IMR-90 (cell line): Measurements from ENCODE around the gene HTR1D. TPM values are rescaled to one million over a fixed set of nuclear protein-coding genes. Genes with fewer than 3 reads are reported as not detected.

ENCODE experiments used
- ATAC-seq: fragments of 200-7000 bp; cut with Tn5 transposase; 2 replicates; pipeline ENCODE4 v1.9.1; 2020; ENCODE audit warnings: low read depth, mild to moderate bottlenecking, moderate library complexity
- BruUV-seq: library from RNA; stranded (reverse); fragments of 400-500 nt; replicated peaks from 2 replicates; lab custom pipeline; 2021; lab: Mats Ljungman, UMichigan
- CTCF ChIA-PET: fragments of 300-600 bp; formaldehyde crosslinking; extraction: SDS; loops from one replicate; lab custom pipeline; 2021; ENCODE audit warnings: antibody characterized with exemption; lab: Yijun Ruan, JAX
- POLR2A ChIA-PET: fragments of 300-600 bp; sonication (Branson Sonifier 250); formaldehyde crosslinking; loops from one replicate; lab custom pipeline; 2022; ENCODE audit warnings: antibody characterized with exemption; ENCODE audit not compliant: unreplicated experiment; lab: Charles Lee
- DNase-seq: peaks from one replicate; pipeline ENCODE4 v3.0.0; 2013
- H2AFZ ChIP-seq: replicated peaks from 2 replicates; pipeline ENCODE3; 2013; ENCODE audit warnings: low read length, mild to moderate bottlenecking; ENCODE audit not compliant: poor library complexity
- H2AK5ac ChIP-seq: 2 replicates; pipeline ENCODE4 v1.6.1; 2013; ENCODE audit warnings: low read depth, low read length, inconsistent platforms
- H2AK9ac ChIP-seq: replicated peaks from 2 replicates; pipeline ENCODE3; 2013; ENCODE audit warnings: mild to moderate bottlenecking, low read depth, low read length, moderate library complexity; ENCODE audit not compliant: poor library complexity
- H2BK120ac ChIP-seq: 2 replicates; pipeline ENCODE4 v1.6.1; 2013; ENCODE audit warnings: low read depth, low read length, inconsistent platforms
- H2BK15ac ChIP-seq: 3 replicates; pipeline ENCODE4 v1.6.1; 2013; ENCODE audit warnings: low read depth, low read length, inconsistent platforms
- H2BK20ac ChIP-seq: 2 replicates; pipeline ENCODE4 v1.6.1; 2013; ENCODE audit warnings: low read depth, mild to moderate bottlenecking, inconsistent platforms, low read length, moderate library complexity
- H2BK5ac ChIP-seq: 2 replicates; pipeline ENCODE4 v1.6.1; 2013; ENCODE audit warnings: mild to moderate bottlenecking, low read depth, low read length, inconsistent platforms; ENCODE audit not compliant: poor library complexity, severe bottlenecking
- H3K14ac ChIP-seq: replicated peaks from 2 replicates; pipeline ENCODE4 v1.6.1; 2013; ENCODE audit warnings: low read depth, low read length, inconsistent platforms
- H3K18ac ChIP-seq: 2 replicates; pipeline ENCODE4 v1.6.1; 2013; ENCODE audit warnings: low read depth, low read length, control low read depth
- H3K23ac ChIP-seq: 2 replicates; pipeline ENCODE4 v1.6.1; 2013; ENCODE audit warnings: low read depth, low read length, inconsistent platforms
- H3K27ac ChIP-seq: 2 replicates; pipeline ENCODE4 v1.5.1; 2013; ENCODE audit warnings: mild to moderate bottlenecking, control low read depth, low read length; ENCODE audit not compliant: insufficient read depth
- H3K27me3 ChIP-seq: 2 replicates; pipeline ENCODE4 v1.6.1; 2013; ENCODE audit warnings: low read length; ENCODE audit not compliant: control insufficient read depth, insufficient read depth
- H3K36me3 ChIP-seq: 2 replicates; pipeline ENCODE4 v1.6.1; 2013; ENCODE audit warnings: low read length, mixed read lengths; ENCODE audit not compliant: control insufficient read depth, insufficient read depth
- H3K4ac ChIP-seq: 2 replicates; pipeline ENCODE4 v1.6.1; 2013; ENCODE audit warnings: low read depth, low read length, inconsistent platforms
- H3K4me1 ChIP-seq: 2 replicates; pipeline ENCODE4 v1.6.1; 2013; ENCODE audit warnings: low read length, mixed read lengths; ENCODE audit not compliant: control insufficient read depth, insufficient read depth
- H3K4me2 ChIP-seq: 2 replicates; pipeline ENCODE4 v1.6.1; 2013; ENCODE audit warnings: low read depth, mild to moderate bottlenecking, control low read depth, low read length, moderate library complexity
- H3K4me3 ChIP-seq: 2 replicates; pipeline ENCODE4 v1.5.1; 2013; ENCODE audit warnings: low read depth, mild to moderate bottlenecking, control low read depth, low read length, moderate library complexity; ENCODE audit not compliant: insufficient read depth
- H3K56ac ChIP-seq: 2 replicates; pipeline ENCODE4 v1.6.1; 2013; ENCODE audit warnings: low read length, inconsistent platforms; ENCODE audit not compliant: insufficient read depth; ENCODE audit errors: extremely low read depth
- H3K79me1 ChIP-seq, 2 experiments: 2 replicates each; pipeline ENCODE4 v1.6.1; 2013; ENCODE audit warnings: low read length in 2 of 2, inconsistent platforms in 1 of 2, low read depth in 1 of 2
- H3K9ac ChIP-seq: 2 replicates; pipeline ENCODE4 v1.6.1; 2013; ENCODE audit warnings: low read depth, low read length, control low read depth
- H3K9me1 ChIP-seq: 2 replicates; pipeline ENCODE4 v1.6.1; 2013; ENCODE audit warnings: low read length, inconsistent platforms; ENCODE audit not compliant: insufficient read depth
- H3K9me3 ChIP-seq: 2 replicates; pipeline ENCODE4 v1.6.1; 2013; ENCODE audit warnings: low read length; ENCODE audit not compliant: control insufficient read depth, insufficient read depth
- H4K20me1 ChIP-seq: 2 replicates; pipeline ENCODE4 v1.6.1; 2013; ENCODE audit warnings: low read length, inconsistent platforms; ENCODE audit not compliant: insufficient read depth
- H4K5ac ChIP-seq: 2 replicates; pipeline ENCODE4 v1.6.1; 2013; ENCODE audit warnings: mild to moderate bottlenecking, low read depth, low read length, control low read depth
- H4K8ac ChIP-seq, 2 experiments: 2 replicates each; pipeline ENCODE4 v1.6.1; 2013; ENCODE audit warnings: low read depth in 2 of 2, low read length in 2 of 2, control low read depth in 1 of 2, inconsistent platforms in 1 of 2
- H4K91ac ChIP-seq: 2 replicates; pipeline ENCODE4 v1.6.1; 2013; ENCODE audit warnings: low read depth, low read length, inconsistent platforms; ENCODE audit not compliant: insufficient read depth
- CEBPB ChIP-seq: IDR thresholded peaks from 2 replicates; pipeline ENCODE4 v1.6.1; 2012; ENCODE audit warnings: low read depth, low read length, improper control_type of control experiment
- MAZ ChIP-seq: IDR thresholded peaks from 2 replicates; pipeline ENCODE4 v1.6.1; 2012; ENCODE audit warnings: low read depth, mild to moderate bottlenecking, low read length, improper control_type of control experiment, moderate library complexity, borderline replicate concordance
- WGBS, 2 experiments: methylation state at CpG; one replicate each; pipeline versions ENCODE4 v1.1.5 to v1.1.7; 2013; ENCODE audit warnings: missing lambda C conversion rate in 2 of 2; ENCODE audit not compliant: insufficient read length in 1 of 2; ENCODE audit errors: extremely low coverage in 2 of 2; 5-methylcytosine and 5-hydroxymethylcytosine counted together
- dilution Hi-C: fragments of 300-500 bp; cut with HindIII; formaldehyde crosslinking; loops from one replicate; pipeline ENCODE4 v1.14.3; 2018; ENCODE audit warnings: low sequenced_read_pairs; ENCODE audit not compliant: unreplicated experiment
- in situ Hi-C: fragments of 300-500 bp; cut with MboI; formaldehyde crosslinking; loops from 3 replicates; pipeline ENCODE4 v1.14.3; 2019; ENCODE audit warnings: low sequenced_read_pairs, inconsistent platforms, mixed read lengths
- intact Hi-C: fragments of 100-400 bp; cut with micrococcal nuclease; formaldehyde crosslinking; loops from 2 replicates; pipeline ENCODE4 v1.10.0; 2022
- polyA plus RNA-seq, 3 experiments: library from polyadenylated mRNA; depleted of rRNA; stranded (reverse); fragments of >200 nt; gene quantifications; 2 replicates each; pipeline ENCODE4 v1.2.3, GENCODE V29; 2012; ENCODE audit warnings: low replicate concordance in 1 of 3
- total RNA-seq: library from RNA; depleted of rRNA; stranded (reverse); fragments of >200 nt; gene quantifications from 2 replicates; pipeline ENCODE4 v1.2.3, GENCODE V29; 2012
- TF ChIP-seq, protein P1 (sequence below): conservative IDR thresholded peaks from 2 replicates; pipeline ENCODE4 v1.5.1; 2012; ENCODE audit warnings: mild to moderate bottlenecking, low read depth, low read length, improper control_type of control experiment

HTR1D gene
- total and polyA plus RNA-seq, 2 of the 4 experiments (the other 2 are of a cell fraction), result 0.03 to 0.18 TPM

DNA sequence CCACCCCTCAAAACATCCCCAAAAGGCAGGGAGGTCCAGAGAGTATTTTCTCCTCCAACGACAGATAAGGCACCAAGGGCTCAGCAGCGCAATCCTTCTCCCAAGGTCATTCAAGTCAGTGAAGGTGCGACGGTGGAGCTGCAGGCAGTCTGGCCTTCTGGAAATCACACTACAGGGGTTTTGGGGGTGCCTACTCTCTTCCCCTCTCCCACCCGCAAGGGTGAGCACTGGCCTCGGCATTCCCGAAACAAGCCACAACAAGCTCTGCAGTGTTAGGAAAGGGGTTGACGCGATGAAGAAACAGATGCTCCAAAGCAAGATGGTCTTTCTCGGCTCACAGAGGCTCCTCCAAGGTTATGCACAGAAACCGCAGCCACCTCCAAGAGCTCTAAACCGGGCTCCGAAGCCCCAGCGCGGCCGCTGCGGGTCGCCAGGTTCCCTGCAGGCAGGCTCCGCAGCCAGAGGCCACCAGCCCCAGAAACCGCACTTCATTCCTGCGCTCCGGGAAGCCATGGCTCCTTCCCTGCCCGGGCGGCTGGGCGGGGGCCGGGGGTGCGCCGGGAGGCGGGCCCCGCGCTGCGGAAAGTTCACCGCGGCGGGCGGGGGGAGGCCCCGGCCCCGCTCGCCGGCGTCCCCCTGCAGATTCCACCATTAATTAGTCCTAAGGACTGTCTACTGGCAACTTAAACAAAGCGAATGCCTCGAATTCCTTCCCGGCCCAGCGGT lies 49.8 kb downstream of the HTR1D start:
- TF ChIP-seq CEBPB (peak; percentile 59), MAZ (peak; percentile 65; the same call in 1 of the 2 replicates)
- TF ChIP-seq, protein P1, sequence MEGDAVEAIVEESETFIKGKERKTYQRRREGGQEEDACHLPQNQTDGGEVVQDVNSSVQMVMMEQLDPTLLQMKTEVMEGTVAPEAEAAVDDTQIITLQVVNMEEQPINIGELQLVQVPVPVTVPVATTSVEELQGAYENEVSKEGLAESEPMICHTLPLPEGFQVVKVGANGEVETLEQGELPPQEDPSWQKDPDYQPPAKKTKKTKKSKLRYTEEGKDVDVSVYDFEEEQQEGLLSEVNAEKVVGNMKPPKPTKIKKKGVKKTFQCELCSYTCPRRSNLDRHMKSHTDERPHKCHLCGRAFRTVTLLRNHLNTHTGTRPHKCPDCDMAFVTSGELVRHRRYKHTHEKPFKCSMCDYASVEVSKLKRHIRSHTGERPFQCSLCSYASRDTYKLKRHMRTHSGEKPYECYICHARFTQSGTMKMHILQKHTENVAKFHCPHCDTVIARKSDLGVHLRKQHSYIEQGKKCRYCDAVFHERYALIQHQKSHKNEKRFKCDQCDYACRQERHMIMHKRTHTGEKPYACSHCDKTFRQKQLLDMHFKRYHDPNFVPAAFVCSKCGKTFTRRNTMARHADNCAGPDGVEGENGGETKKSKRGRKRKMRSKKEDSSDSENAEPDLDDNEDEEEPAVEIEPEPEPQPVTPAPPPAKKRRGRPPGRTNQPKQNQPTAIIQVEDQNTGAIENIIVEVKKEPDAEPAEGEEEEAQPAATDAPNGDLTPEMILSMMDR, result no peak
- POLR2A ChIA-PET, result no interaction called here
- H3K23ac ChIP-seq, result peak overlapping the region; percentile 28
- peak overlapping the region; percentile 36 for H3K9ac ChIP-seq
- H2AK9ac ChIP-seq, result peak overlapping the region; percentile 38
- ATAC-seq, result peak; percentile 60
- peak overlapping the region; percentile 66; the same call in 1 of the 2 replicates for H2AK5ac ChIP-seq
- 3% methylated on average over 18 of the region's 45 CpGs; no CpG with 5 or more reads in 1 of the 2 experiments for WGBS, 2 experiments
- H2BK20ac ChIP-seq, result peak overlapping the region; percentile 20; the same call in 1 of the 2 replicates
- H4K8ac ChIP-seq, result peak overlapping the region in 1 of 2 experiments; percentile 14; a peak in 1 of 4 replicates
- H4K91ac ChIP-seq, result 0 out of 2 replicates have a peak overlapping the region, but pooled peaks have one; percentile 0
- intact Hi-C loops (loop anchor here (1.0 to 2.0 kb wide), 2 partner anchors 37 to 66 kb away; no protein-coding TSS in a partner anchor), in situ Hi-C loops (no loop called here), dilution Hi-C loops (no loop called here)
- peaks cover 8% of the 10 kb centered on the region for H3K4me1 ChIP-seq
- peak overlapping the region; percentile 19 for H3K4ac ChIP-seq
- peak overlapping the region; percentile 17 for H3K18ac ChIP-seq
- H2BK120ac ChIP-seq, result peak overlapping the region; percentile 7; the same call in 1 of the 2 replicates
- H3K4me3 ChIP-seq, result peak overlapping the region; percentile 93
- H3K27ac ChIP-seq, result peak overlapping the region; percentile 63
- H3K4me2 ChIP-seq, result peak overlapping the region; percentile 79
- H3K36me3 ChIP-seq, result no peaks in the 10 kb centered on the region
- no peaks in the 10 kb centered on the region for H3K9me3 ChIP-seq
- H2BK15ac ChIP-seq, result no peak overlapping the region
- H3K56ac ChIP-seq, result peak overlapping the region; percentile 25; the same call in 1 of the 2 replicates
- peak overlapping the region; percentile 80 for H3K14ac ChIP-seq
- H2AFZ ChIP-seq, result peak overlapping the region; percentile 48
- peak; percentile 64 for DNase-seq
- no peak overlapping the region for H4K5ac ChIP-seq
- no TSS peak for BruUV-seq
- peaks cover 2 to 41% of the 10 kb centered on the region in 2 experiments; a peak in 2 of 4 replicates for H3K79me1 ChIP-seq
- peak overlapping the region; percentile 34 for H2BK5ac ChIP-seq
- peaks cover 57% of the 10 kb centered on the region for H4K20me1 ChIP-seq
- CTCF ChIA-PET, result interaction anchor here (0.7 kb wide), 1 partner anchor 68 kb away, joined by 3 read pairs; no protein-coding TSS in a partner anchor
- H3K9me1 ChIP-seq, result peaks cover 17% of the 10 kb centered on the region
- H3K27me3 ChIP-seq, result no peaks in the 10 kb centered on the region
